Activated T-cell treated with anti-CD3 and anti-CD28 coated beads for 1 hour (primary cell): ENCODE results near the gene DCAF12.
A peak's percentile ranks its signal among the peaks of the same experiment; 100 is the strongest.
"Not testable (repeated sequence)": the region's sequence is repeated elsewhere in the genome, so short reads cannot be mapped to it uniquely, and the experiment has no call there.

ENCODE experiments used
- DNase-seq: peaks from one replicate; pipeline ENCODE4 v3.0.0-alpha.2; 2020; ENCODE audit warnings: low read depth

DCAF12 gene

DNA sequence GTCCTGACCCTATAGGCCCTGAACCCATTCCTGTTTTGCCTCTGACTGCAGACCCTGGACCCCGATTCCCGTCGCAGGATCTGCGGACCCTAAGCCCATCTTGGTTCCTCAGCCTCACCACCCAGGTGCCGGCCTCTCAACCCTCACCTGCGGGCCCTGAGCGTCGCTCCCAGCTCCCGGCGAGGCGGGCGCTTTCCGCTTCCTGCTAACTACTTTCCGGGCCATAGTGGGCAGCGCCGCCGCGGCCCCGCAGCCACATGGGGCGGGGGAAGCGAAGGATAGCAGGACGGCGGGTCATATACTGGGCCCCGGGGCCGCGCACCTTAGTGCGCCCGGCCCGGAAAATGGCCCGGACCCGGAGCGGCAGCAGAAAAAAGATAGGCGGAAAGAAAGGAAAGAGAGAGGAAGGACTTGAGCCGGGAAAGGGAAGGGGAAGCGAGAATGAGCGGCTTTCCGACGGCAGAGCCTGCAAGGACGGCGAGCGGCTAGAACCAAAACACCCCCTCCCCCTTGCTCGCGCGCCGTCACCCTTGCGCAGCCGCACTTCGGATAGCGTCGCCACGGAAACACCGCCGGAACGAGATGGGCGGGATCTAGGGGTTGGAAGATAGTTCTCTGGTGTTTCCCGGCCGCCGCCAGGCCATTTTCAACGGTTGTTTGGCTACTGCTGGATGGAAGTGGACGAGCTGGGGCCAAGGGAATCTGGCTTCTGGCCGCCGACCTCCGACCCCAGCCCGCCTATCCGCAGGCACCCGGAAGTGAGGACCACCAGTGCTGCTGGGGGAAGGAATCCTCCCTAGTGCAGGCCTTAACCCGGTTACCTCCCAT, at the start of gene DCAF12:
DCAF12 (minus strand) TSS at position 492 of the 828 bp plus-strand sequence; CDS start at position 225, 267 bp downstream.
- peak; percentile 85 for DNase-seq

DNA sequence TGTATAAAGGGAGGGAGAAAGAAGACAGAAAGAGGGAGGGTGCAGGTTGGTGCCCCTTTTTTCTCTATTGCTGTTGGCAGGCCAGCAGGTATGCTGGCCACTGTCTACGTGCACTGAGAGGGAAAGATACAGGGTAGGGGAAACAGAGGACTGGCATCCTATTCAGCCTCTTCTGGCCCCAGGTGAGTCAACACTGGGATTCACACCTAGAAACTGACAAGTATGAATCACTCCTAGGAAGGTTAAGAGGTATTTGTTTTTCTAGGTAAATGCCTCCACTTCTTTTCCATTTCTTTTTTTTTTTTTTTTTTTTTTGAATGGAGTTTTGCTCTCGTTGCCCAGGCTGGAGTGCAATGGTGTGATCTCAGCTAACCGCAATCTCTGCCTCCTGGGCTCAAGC, 49.6 kb upstream of the DCAF12 start:
- DNase-seq: no peak

DNA sequence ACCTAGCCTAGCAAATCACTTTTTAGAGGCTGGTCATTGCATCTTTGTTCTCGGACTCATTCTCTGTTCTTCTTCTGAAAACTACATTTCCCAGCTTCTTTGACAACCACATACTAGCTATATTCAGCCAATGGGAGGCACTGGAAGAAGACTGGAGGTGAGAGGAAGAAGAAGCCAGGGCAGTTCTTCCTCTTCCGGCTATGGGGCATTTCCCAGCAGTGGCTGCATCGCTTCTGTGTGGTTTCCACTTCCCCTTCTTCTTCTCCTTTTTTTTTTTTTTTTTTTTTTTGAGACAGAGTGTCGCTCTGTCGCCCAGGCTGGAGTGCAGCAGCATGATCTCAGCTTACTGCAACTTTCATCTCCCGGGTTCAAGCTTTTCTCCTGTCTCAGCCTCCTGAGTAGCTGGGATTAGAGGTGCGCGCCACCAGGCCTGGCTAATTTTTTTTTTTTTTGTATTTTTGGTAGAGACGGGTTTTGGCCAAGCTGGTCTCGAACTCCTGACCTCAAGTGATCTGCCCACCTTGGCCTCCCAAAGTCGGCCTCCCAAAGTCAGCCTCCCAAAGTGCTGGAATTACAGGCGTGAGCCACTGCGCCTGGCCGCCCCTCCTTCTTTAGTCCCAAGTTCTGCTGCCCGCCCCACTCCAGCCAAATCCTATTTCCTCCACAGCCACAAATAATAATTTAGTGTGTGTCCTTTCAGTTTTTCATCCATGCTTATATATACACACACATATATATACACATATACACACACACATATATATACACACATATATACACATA, 45.4 kb upstream of the DCAF12 start:
- DNase-seq: no peak

DNA sequence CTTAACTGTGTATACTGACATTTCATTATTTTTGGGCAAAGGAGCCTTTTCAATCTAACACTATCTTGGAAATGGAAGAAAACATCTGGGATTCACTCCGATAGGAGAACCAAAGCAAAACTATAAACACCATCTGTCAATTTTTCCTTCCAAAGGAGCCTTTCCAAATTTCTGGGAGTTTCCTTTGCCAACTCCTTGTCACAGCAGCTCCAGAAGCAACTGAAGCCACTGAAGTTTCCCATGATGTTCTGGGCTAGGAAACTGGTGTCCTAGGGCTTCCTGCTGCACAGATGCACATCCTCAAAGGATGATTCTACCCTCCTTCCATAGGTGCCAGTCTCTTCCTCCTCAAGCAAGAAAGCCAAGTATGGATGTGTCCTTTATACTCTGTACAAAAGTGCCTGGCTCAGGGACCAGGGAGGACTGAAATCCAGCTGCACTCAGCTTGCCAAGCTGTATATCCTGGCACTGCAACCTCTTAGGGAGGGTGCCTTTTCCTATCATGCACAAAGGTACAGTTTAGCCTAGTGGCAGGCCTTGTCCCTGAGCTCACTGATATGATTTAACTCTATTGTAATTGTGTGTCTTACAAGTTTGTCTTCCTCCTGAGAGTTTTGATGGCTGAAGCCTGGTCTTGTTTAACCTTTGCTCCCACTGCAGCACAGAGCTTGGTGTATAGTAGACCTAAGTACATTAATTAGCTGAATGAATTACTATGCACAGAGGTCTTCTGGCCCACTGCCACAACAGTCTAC, 43.9 kb upstream of the DCAF12 start:
- no peak for DNase-seq

DNA sequence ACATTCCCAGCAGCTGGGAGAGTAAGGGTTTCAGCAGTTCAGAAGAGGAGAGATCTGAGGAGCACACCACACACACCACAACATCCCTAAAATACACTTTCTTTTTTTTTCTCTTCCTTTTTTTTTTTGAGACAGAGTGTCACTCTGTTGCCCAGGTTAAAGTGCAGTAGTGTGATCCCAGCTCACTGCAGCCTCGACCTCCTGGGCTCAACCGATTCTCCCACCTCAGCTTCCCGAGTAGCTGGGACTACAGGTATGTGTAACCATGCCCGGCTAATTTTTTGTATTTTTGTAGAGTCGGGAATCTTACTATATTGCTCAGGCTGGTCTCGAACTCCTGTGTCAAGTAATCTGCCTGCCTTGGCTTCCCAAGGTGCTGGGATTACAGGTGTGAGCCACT, 42.6 kb upstream of the DCAF12 start:
- no peak for DNase-seq

DNA sequence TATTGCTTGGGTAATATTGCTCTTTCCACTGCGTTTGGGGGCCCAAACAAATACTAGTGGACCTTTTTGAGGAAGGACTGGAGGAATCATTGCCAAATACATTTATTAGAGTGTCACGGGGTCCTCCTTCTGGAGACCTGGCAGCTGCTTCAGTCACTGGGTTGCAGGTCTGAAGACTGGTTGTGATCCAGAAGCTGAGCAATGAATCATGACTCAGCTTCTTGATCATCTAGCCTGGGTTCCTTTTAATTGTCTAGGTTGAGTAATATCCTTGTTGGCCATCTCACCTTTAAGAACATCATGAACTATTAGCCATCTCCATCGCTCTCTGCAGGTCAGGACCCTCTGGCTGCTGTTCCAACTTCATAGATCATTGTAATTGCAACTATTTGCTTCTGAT, 36.9 kb upstream of the DCAF12 start:
- no peak for DNase-seq

DNA sequence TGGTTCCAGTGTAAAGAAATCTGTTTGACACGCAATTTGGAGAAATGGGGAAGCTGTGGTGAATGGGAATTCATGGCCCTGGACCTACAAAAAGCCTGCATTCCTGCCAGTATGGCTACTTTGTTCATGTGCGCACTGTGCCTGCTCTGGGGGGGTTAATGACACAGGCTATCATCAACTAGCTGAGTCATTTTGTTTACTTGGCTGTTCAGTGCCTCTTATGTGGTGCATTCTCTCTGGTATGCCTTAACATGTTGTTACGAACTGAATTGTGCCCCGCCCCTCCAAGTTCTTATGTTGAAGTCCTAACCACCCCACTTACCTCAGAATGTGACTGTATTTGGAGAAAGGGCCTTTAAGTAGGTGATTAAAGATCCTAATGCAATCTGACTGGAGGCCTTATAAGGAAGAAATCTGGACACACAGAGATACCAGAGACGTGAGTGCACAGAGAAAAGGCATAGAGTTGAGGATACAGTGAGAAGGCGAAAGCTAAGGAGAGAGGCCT, 31.9 kb upstream of the DCAF12 start:
- no peak for DNase-seq

DNA sequence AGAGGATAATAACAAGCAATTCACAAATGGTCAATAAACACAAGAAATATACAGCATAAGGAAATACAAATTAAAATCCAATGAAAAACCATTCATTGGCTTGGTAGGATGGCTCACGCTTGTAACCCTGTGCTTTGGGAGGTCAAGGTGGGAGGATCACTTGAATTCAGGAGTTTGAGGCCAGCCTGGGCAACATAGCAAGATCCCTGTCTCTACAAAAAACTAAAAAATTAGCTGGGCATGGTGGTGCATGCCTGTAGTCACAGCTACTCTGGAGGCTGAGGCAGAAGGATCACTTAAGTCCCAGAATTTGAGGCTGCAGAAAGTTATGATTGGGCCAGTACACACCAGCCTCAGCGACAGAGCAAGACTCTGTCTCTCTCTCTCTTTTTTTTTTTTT, 31.4 kb upstream of the DCAF12 start:
- no peak for DNase-seq

DNA sequence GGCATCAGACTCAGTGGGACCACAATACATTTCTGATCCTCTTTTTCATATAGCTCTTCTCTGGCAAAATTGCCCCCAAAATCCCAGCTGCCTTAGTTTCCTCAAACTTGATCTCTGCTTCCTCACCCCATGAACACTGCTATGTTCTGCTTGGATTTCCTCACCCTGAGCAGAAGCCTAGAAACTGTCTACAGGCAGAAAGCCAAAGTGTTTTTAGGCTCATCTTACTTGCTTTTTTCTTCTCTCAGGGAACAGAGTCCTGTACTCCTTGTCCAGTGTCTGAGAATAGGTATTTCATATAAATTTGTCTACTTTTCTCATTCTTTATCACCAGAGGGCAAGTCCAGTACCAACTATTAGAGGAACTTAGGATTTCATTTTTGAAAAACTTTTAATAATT, 30.8 kb upstream of the DCAF12 start:
- DNase-seq: no peak

DNA sequence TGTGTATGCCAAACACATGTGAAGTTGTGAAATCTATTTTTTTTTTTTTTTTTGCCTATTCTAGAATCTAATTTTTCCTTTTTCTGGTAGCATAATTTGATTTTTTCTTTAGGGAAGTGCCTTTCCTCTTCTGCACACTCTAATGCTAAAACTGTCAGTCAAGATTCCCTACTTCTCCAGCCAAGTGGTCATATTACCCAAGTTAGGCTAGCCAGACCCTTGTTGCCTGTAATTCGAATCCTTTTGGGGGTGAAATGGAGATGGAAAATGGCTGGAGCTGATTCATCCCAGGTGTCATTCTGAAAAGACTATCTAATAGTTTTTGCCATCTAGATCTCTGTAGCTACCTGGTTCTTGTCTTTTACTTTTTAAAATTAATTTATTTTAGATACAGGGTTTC, 27.6 kb upstream of the DCAF12 start:
- no peak for DNase-seq

DNA sequence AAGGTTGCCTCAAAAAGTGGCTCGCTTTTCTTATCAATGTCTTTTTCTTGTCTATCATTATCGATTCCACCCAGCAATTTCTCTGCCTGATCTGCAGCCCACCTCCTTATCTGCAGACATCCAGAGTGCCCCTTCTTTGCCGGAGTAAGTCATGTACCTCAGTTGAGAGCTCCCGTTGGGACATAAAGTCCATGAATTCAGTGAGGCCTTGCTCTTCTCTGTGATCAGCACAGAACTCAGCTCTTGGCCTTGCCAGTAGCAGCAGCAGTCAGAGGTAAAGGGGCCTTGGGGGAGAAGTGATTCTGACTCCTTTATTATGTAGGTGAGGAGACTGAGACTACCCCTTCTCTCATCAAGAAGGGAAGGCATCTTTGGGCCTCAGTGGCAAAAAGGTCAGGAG, 24.9 kb upstream of the DCAF12 start:
- no peak for DNase-seq

DNA sequence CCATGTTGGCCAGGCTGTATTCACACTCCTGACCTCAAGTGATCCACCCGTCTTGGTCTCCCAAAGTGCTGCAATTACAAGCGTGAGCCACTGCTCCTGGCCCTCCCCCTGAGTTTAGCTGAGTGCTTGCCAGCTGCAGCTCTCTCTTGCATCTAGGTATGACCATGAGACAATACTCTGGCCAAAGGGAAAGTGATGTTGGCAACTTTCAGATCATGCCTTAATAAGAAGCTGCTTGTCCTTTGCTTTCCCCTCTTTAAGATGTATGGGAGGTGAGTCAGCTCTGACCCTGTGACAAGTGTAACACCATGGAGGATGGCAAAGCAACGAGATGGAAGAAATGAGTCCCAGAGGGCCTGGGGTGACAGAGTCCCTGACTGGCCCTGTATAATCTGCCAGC, 18.7 kb upstream of the DCAF12 start:
- DNase-seq: no peak

DNA sequence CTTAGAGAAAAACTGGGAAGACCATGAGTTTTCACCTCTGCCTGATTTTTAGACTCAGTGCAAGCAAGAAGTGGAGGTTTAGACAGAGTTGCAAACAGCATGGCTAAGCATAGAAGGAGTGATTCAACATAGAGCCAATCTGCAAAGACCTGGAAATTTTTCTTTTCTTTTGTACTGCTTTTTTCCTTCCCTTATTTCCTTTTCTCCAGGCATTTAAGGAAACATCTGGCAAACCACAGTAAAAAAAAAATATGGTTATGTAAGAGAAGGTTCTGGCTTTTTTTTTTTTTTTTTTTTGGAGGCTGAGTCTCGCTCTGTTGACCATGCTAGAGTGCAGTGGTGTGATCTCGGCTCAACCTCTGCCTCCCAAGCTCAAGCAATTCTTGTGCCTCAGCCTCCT, 16.6 kb upstream of the DCAF12 start:
- no peak for DNase-seq

DNA sequence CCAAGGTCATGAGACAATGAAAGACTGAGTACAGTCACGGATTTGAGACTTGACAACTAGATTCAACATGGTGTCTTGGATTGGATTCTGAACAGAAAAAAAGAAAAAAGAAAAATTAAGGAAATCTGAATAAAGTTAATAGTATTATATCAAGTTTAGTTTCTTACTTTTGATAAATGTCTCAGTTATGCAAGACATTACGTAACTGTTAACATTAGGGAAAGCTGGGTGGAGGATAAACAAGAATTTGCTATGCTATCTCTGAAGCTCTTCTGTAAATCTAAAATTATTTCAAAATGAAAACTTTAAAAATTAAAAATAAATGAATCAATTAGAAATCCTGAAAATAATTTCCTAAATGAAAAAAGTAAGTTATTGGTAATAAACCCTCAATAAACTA, 14.4 kb upstream of the DCAF12 start:
- DNase-seq: no peak

DNA sequence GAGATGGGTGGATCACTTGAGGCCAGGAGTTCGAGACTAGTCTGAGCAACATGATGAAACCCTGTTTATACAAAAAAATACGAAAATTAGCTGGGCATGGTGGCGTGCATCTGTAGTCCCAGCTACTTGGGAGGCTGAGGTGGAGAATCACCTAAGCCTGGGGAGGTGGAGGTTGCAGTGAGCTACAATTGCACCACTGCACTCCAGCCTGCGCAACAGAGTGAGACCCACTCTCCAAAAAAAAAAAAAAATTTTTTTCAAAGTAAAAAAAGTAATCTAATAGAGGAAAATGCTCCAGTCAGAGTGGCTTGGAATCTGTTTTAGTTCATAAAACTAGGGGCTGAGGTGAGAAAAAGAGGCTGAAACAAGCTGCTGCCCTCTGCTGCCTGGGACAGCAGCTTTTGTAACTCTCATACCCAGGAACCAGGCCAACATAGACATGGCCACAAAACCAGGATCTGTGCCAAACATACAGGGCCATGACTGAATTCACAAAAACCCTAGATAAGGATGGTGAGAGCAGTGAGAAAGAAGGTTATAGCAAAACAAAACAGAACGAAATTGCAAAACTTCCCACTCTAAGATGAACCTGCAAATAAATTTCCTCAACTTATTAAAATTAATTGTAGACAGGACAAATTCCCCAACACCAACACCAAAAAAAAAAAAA, 13.1 kb upstream of the DCAF12 start:
- no peak for DNase-seq

DNA sequence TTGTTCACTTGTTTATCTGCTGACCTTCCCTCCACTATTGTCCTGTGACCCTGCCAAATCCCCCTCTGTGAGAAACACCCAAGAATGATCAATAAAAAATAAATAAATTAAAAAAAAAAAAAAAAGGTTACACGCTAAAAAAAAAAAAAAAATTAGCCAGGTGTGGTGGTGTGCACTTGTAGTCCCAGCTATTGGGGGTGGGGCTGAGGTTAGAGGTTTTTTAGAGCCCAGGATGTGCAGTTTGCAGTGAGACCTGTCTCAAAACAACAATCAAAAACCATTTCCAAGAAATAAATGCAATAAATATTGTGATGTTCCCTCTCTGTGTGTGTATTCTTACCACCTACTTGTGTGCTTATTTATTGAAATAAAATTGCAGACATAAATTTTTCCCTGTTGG, 12.1 kb upstream of the DCAF12 start:
- not testable (repeated sequence) for DNase-seq

DNA sequence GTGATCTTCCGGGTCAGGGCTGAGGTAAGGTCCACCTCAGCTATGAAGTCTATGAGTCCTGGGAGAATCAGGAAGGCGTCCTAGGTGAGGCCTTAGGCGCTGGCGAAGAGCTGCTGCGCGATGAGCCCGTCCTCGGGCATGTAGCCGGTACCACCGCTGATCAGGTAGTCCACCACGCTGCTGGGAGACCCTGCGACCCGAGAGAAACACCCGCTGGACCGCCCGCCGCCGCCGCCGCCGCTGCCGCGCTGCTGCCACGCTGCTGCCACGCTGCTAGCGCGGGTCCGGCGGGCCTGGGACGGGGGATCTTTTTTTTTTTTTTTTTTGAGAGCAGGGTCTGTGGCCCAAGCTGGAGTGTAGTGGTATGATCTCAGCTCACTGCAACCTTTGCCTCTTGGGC, 8.0 kb upstream of the DCAF12 start:
- DNase-seq: no peak

DNA sequence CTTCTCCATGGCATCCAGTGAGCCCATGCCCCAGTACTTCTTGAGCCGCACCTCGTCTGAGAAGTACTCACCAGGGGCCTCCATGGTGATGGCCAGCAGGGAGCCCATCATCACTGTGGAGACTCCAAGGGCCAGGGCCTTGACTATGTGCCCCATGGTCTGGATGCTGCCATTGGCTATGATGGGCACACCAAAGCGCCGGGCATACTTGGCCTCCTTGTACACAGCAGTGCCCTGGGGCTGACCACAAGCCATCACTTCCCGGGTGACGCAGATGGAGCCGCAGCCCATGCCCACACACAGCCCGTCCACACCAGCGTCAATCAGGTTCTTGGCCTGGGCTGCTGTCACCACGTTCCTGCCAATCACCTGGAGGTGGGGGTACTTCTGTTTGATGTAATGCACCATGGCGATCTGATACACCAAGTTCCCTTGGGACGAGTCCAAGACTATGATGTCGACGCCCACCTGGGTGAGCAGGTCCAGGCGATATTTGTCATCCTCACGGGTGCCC, 7.0 kb upstream of the DCAF12 start:
- no peak for DNase-seq

DNA sequence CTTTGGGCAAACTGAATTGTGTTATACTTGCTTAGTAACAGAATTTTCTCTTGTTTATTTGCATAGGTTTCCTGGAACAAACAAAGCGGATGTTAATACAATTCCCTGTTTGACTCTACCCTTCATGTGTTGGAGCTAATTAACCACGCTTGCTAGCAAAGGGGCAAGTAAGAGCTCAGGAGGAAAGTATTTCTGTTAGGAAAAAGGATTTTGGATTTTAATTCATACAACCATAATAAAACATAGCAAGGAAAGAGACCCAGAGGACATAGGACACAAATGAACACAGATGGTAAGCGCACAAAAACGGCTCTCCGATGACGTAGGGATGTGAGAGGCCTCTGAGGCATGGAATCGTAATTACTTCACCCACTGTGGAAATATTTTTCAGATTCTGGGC, 5.1 kb upstream of the DCAF12 start:
- DNase-seq: no peak

DNA sequence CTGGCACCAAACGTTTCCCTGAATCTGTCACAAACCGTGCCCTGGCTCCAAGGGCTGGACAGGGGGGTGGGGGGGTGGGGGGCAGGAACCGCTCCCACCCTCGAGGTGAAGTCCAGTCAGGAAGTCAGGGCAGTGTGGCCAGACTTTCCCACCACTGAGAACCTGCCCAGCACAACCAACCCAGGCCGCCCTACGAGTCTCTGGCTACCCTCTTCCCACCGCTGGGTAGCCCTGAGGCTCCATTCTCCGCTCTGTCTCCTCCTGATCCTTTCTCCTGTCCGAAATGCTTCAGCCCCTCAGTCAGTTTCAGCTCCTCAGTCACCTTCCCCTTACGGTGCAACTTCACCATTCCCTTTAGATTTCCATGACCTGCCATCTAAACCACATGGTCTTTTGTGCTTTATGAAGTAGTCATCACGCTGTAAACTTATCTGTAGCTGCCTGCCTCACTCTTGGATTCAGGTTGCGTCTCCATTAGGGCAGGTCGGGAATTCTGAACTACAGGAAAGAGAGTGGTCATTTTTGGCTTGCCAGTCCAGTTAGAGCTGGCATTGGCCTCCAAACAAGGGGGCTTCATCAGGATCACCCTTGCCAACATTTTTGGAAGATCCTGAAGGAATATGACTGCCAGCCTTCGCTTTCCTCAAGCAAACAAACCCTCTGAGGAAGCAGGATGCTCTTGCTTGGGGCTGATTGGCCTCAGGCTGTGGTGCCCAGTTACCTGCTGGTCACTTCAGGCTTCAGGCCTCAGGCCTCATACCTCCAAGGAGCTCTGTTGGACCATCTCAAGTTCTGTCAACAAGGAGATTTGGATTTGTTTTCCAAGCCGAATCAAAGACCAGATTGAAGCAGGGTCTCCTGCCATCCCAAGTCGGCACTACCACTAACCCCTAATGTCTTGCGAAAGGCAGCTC, 794 bp upstream of the DCAF12 start:
- no peak for DNase-seq
